ENCODE data around the gene PRSS3.
"Not testable (repeated sequence)": the region's sequence is repeated elsewhere in the genome, so short reads cannot be mapped to it uniquely, and the experiment has no call there.

PRSS3 gene

DNA sequence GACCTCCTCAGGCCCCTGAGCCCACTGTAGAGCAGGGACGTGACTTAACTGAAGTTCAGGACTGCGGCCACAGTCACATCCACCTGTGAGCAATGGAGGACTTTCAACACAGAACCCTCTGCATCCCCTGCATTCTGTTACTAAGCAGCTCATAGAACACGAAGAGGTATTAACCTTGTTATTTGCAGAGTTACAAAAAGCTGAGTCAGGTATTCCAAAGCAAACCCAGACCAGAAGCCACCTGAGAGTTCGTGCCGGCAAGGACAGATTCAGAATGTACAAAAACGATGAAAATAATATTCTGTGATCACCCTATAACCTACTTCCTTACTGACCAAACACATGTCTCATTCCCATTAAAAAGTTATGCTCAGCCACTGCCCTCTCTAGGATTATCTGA lies 33.0 kb upstream of the PRSS3 start:
- TF ChIP-seq, protein P1, sequence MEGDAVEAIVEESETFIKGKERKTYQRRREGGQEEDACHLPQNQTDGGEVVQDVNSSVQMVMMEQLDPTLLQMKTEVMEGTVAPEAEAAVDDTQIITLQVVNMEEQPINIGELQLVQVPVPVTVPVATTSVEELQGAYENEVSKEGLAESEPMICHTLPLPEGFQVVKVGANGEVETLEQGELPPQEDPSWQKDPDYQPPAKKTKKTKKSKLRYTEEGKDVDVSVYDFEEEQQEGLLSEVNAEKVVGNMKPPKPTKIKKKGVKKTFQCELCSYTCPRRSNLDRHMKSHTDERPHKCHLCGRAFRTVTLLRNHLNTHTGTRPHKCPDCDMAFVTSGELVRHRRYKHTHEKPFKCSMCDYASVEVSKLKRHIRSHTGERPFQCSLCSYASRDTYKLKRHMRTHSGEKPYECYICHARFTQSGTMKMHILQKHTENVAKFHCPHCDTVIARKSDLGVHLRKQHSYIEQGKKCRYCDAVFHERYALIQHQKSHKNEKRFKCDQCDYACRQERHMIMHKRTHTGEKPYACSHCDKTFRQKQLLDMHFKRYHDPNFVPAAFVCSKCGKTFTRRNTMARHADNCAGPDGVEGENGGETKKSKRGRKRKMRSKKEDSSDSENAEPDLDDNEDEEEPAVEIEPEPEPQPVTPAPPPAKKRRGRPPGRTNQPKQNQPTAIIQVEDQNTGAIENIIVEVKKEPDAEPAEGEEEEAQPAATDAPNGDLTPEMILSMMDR (IDR thresholded peaks at IDR 0.05; ENCODE audit: low read depth, low read length, missing control alignments), result no peak
- DNase-seq (ENCODE audit: low read depth), result no peak
- no peak overlapping the region for H3K4me3 ChIP-seq (ENCODE audit: low read depth, low read length)

DNA sequence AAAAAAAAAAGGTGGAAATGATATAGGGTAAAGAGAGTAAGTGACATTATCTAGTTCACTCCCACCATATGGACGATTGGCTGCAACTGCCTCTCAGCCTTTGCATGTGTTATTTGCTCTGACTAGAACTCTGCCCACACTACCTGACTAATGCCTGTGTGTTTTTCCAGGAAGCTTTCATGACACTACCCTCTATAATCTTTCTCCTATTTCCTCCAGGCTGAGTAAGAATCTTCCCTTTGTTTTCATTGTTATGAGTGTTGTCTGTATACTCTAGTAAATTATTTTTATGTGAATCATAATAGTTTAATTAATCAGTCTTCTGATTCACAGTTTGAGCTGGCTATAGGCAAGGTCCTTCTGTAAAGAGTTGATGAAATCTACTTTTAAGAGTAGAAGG lies 31.7 kb upstream of the PRSS3 start:
- not testable (repeated sequence) for H3K4me3 ChIP-seq (ENCODE audit: low read depth, low read length); DNase-seq (ENCODE audit: low read depth)

DNA sequence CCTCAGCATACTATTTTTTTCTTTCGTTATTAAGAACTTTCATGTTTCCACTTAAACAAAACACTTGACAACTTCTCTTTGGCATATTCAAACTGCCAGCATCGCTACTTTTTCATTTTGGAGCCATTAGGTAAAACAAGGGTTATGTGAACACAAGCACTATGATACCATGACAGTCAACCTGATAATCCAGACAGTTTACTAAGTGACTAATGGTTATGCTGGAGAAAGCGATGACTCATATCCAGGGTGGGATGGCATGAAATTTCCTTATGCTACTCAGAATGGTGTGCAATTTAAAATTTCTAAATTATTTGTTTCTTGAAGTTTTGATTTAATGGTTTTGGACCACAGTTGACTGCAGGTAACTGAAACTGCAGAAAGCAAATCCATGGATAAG lies 29.9 kb upstream of the PRSS3 start:
- DNase-seq (ENCODE audit: low read depth), result no peak
- TF ChIP-seq, protein P1 (IDR thresholded peaks at IDR 0.05; ENCODE audit: low read depth, low read length, missing control alignments), result no peak
- no peak overlapping the region for H3K4me3 ChIP-seq (ENCODE audit: low read depth, low read length)

DNA sequence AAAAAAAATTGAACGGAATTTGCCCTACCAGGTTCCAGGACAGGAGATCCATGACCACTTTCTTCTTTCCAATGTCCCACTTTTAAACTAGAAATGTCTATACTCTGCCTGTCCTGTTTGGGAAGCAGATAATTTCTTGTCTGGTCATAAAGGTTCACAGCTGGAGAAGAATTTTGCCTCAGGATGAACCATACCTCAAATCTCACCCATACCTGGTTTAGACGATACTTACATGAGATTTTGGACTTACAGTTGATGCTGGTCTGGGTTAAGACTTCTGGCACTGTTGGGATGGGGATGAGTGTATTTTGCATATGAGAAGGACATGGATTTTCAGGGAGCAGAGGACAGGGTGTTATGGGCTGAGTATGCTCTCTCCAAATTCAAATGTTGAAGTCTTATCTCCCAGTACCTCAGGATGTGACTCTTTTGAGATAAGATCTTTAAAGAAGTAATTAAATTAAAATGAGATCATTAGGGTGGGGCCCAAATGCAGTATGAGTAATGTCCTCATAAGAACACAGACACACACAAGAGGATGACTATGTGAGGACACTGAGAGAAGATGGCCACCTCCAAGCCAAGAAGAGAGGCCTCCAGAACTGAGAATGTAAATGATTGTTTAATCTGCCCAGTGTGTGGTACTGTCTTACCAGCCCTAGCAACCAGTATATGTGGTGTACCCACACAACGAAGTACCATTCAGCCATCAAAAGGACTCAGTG lies 25.0 kb upstream of the PRSS3 start:
- not testable (repeated sequence) for DNase-seq (ENCODE audit: low read depth); H3K4me3 ChIP-seq (ENCODE audit: low read depth, low read length)

DNA sequence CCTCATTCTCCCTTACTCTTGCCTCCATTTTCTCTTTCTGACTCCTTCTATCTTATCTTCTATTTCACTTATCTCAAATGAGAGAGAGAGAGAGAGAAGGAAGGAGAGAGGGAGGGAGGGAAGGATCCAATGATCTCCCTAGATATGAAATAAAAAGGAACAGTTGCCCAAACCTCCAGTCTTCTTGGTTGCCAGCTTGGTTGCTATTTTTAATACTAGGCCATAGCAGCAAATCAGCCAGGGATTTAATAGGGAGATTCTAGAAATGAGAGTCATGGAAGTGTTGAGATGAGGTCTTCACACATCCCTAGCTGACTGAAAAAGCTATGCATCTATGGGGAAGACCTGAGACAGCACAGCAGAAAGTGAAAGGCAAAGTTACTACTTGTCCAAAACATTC lies 22.2 kb upstream of the PRSS3 start:
- H3K4me3 ChIP-seq (ENCODE audit: low read depth, low read length), result not testable (repeated sequence)

DNA sequence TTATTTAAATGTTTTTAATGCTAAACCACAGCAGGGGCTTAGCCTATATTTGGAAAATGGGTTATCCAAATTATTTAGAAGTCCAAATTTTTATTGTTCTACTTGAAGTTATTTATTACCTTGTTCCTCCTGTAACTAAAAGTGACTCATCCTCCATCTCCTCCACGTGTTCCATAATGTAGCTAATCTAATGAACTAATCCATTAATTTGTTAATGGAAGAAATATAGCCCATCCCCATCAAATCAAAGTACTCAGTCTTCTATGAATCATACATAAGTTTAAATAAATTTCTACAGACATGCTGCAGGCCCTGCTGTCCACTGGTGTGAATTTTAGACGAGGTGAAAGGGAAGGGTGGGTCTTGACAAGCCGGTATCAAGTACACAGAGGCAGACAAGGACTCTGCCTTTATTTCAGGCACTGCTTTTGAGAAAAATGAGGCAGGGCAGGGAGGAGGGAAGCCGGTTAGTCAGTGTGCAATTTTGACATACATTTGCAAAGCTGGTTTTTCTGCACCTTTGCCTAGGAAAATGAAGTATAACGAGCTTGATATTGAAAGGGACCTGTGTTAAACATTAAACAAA lies 21.2 kb upstream of the PRSS3 start:
- not testable (repeated sequence) for DNase-seq (ENCODE audit: low read depth); H3K4me3 ChIP-seq (ENCODE audit: low read depth, low read length)

More for the DNA sequence above, 22.2 kb upstream of the PRSS3 start:
- DNase-seq (ENCODE audit: low read depth), result not testable (repeated sequence)

DNA sequence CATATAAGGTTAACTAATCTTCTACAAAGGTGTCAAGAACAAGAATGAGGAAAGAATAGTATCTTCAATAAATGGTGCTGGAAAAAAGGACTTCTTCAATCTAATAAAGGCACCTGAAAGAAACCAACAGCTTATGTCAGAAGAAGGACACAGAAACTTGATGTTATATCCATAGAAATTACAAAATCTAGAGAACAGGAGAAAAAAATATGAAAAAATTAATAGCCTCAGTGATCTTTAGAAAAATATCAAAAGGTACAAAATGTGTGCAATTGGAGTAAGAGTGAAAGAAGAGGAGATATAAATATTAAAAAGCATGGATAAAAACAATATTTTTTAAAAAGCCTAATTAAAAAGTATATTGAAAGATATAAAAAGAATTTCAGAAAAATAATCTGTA lies 18.8 kb upstream of the PRSS3 start:
- DNase-seq (ENCODE audit: low read depth), result no peak
- H3K4me3 ChIP-seq (ENCODE audit: low read depth, low read length), result no peak overlapping the region
- TF ChIP-seq, protein P1 (IDR thresholded peaks at IDR 0.05; ENCODE audit: low read depth, low read length, missing control alignments), result no peak

DNA sequence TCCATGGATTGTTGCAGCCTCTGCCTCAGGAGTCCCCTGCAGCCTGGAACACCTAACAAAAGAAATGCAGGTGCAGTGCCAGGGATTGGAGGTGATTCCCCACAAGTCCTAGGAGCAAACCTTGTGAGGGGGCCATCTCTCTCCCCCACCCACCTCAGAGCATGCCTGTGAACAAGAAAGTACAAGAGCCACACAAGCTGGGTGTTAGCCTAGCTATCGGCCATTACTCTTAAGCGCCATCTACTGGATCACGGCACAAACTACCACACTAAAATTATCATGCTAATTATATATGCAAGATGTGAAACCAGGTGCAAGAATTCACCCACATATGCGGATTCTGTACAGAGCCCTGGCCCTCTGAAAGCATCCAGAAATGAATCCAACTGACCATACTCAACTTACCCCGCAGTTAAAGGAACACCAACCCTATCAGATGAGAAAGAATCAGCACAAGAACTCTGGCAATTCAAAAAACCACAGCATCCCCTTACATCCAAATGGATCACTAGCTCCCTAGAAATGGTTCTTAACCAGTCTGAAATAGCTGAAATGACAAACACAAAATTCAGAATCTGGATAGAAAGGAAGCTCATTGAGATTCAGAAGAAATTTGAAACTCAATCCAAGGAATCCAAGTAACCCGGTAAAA lies 16.5 kb upstream of the PRSS3 start:
- H3K4me3 ChIP-seq (ENCODE audit: low read depth, low read length), result no peak overlapping the region
- DNase-seq (ENCODE audit: low read depth), result peak; percentile 38
- TF ChIP-seq, protein P1 (IDR thresholded peaks at IDR 0.05; ENCODE audit: low read depth, low read length, missing control alignments), result peak; percentile 87

DNA sequence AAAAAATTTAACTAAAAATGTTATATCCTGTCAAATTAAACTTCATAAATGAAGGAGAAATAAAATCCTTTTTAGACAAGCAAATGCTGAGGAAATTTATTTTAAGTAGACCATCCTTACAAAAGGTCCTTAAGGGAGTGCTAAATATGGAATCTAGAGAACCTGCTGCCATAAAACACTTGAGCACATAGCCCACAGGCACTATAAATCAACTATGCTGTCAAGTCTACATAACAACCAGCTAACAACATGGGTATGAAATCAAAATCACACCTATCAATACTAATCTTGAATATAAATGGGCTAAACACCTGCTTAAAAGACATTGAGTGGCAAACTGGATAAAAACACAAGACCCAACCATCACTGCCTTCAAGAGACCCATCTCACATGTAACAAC lies 15.1 kb upstream of the PRSS3 start:
- no peak for DNase-seq (ENCODE audit: low read depth)
- TF ChIP-seq, protein P1 (IDR thresholded peaks at IDR 0.05; ENCODE audit: low read depth, low read length, missing control alignments), result no peak
- H3K4me3 ChIP-seq (ENCODE audit: low read depth, low read length), result no peak overlapping the region

Measured in GM12864 (cell line).